ENCODE data around the gene RBP2.

The RBP2 gene

GRCh38 chr3:139480585-139480984 is 4.3 kb upstream of the RBP2 start:
- no peak for DNase-seq (ENCODE audit: low spot score)

GRCh38 chr3:139477710-139478640 is 1.7 kb upstream of the RBP2 start:
- no peak for DNase-seq (ENCODE audit: low spot score)

GRCh38 chr3:139473155-139473771 is 3.1 kb downstream of the RBP2 start:
- no peak for DNase-seq (ENCODE audit: low spot score)

GRCh38 chr3:139472380-139473010 is 3.8 kb downstream of the RBP2 start:
- DNase-seq (ENCODE audit: low spot score), result no peak

GRCh38 chr3:139470199-139470598 is 6.1 kb downstream of the RBP2 start:
- no peak for DNase-seq (ENCODE audit: low spot score)

- DNase-seq (ENCODE audit: low spot score), result no peak
These were observed 7.9 kb downstream of the RBP2 start for GRCh38 chr3:139468399-139468798.

- DNase-seq (ENCODE audit: low spot score), result no peak
These were observed 10.0 kb downstream of the RBP2 start for GRCh38 chr3:139466360-139466759.

- no peak for DNase-seq (ENCODE audit: low spot score)
These were observed 10.7 kb downstream of the RBP2 start for GRCh38 chr3:139465636-139466035.

GRCh38 chr3:139463466-139463865 is 12.8 kb downstream of the RBP2 start:
- DNase-seq (ENCODE audit: low spot score), result no peak

- DNase-seq (ENCODE audit: low spot score), result no peak
These were observed 15.8 kb downstream of the RBP2 start for GRCh38 chr3:139460529-139460928.

- no peak for DNase-seq (ENCODE audit: low spot score)
These were observed 16.2 kb downstream of the RBP2 start for GRCh38 chr3:139460076-139460475.

GRCh38 chr3:139458348-139458747 is 18.0 kb downstream of the RBP2 start:
- DNase-seq (ENCODE audit: low spot score), result no peak

- DNase-seq (ENCODE audit: low spot score), result no peak
These were observed 19.2 kb downstream of the RBP2 start for GRCh38 chr3:139457066-139457465.

GRCh38 chr3:139456386-139456785 is 19.9 kb downstream of the RBP2 start:
- no peak for DNase-seq (ENCODE audit: low spot score)

GRCh38 chr3:139455855-139456254 is 20.5 kb downstream of the RBP2 start:
- no peak for DNase-seq (ENCODE audit: low spot score)

- no peak for DNase-seq (ENCODE audit: low spot score)
These were observed 21.1 kb downstream of the RBP2 start for GRCh38 chr3:139455206-139455605.

- no peak for DNase-seq (ENCODE audit: low spot score)
These were observed 22.0 kb downstream of the RBP2 start for GRCh38 chr3:139454346-139454745.

GRCh38 chr3:139450159-139450558 is 26.2 kb downstream of the RBP2 start:
- no peak for DNase-seq (ENCODE audit: low spot score)

GRCh38 chr3:139449566-139449965 is 26.8 kb downstream of the RBP2 start:
- DNase-seq (ENCODE audit: low spot score), result no peak

GRCh38 chr3:139448104-139448503 is 28.2 kb downstream of the RBP2 start:
- no peak for DNase-seq (ENCODE audit: low spot score)

GRCh38 chr3:139447486-139447885 is 28.8 kb downstream of the RBP2 start:
- no peak for DNase-seq (ENCODE audit: low spot score)

- DNase-seq (ENCODE audit: low spot score), result no peak
These were observed 31.9 kb downstream of the RBP2 start for GRCh38 chr3:139444446-139444845.

GRCh38 chr3:139443186-139443585 is 33.1 kb downstream of the RBP2 start:
- no peak for DNase-seq (ENCODE audit: low spot score)

All from AG08396 (cell line).